HFF-Myc (cell line): ENCODE results near the gene COQ10B.

Experiments
- DNase-seq: peaks from one replicate; pipeline ENCODE4 v3.0.0-alpha.2; 2011; ENCODE audit warnings: low read depth; ENCODE audit errors: extremely low read depth
- H3K4me3 ChIP-seq: replicated peaks from 2 replicates; pipeline ENCODE4 v1.5.1; 2011; ENCODE audit warnings: low read depth, mild to moderate bottlenecking, control low read depth, low read length
- CTCF ChIP-seq: IDR thresholded peaks from 2 replicates; pipeline ENCODE4 v1.5.1; 2012; ENCODE audit warnings: mild to moderate bottlenecking, low read depth, low read length, control low read depth; ENCODE audit errors: missing control alignments

The COQ10B gene

DNA sequence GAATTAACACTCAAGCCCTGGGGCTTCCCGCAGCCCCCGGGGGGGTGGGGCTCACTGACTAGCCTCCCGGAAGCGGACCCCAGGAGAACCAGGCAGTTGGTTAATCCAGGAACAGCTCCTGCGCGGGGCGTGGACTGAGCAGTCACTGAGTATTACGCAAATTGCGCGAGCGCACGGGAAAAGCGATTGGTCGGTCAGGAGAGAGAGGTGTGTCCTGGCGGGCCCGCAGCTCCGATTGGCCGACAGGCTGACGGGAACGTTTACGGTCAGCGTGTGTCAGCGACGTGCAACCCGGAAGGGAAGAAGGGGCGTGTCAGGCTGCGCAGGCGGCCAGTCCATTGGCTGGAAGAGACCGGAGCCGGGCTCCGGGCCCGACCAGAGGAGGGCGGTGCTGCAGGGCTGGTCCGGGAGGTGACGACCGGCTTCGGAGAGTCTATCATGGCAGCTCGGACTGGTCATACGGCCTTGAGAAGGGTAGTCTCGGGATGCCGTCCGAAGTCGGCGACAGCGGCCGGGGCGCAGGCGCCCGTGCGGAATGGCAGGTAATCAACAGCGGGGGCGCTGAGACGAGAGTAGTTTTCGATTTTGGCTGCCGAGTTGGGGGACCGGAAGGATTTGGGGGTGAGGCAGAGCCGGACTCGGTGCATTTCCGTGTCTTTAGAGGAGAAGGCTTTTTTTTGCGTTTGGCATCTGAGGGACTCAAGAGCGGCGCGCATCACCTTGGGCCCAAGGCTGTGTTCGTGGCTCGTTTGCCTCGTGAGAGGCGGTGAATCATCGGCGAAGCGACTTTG, at the start of gene COQ10B:
Gene COQ10B (plus strand): TSS at position 430 of the 791 bp plus-strand sequence. CDS start 9 bp downstream, at position 439.
- peak within 1 kb of the TSS; percentile 80 for H3K4me3 ChIP-seq
- DNase-seq = peak; percentile 99
- TF ChIP-seq CTCF = peak; percentile 21

GRCh38 chr2:197405582-197405981, 47.8 kb upstream of the COQ10B start:
- DNase-seq = no peak
- TF ChIP-seq CTCF = no peak

DNA sequence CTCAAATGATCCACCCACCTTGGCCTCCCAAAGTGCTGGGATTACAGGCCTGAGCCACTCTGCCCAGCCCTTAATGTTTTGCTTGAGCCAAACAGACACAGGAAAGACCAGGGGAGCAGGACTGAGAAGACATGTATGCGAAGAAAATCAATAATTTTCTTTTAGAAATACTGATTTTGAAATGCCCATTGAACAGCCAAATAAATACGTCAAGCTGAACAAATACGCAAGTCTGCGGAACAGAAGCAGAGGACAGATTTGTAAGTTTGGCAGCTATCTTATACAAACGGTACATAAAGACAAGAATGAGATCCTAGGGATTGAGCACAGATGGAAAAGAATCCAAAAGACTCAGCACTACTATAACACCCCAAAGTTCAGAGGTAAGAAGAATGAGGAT, 39.3 kb upstream of the COQ10B start:
- TF ChIP-seq CTCF = no peak
- no peak overlapping the region for H3K4me3 ChIP-seq
- no peak for DNase-seq

More at GRCh38 chr2:197405582-197405981, 47.8 kb upstream of the COQ10B start:
- H3K4me3 ChIP-seq = no peak overlapping the region

- DNase-seq = no peak
- no peak for TF ChIP-seq CTCF
- H3K4me3 ChIP-seq = no peak overlapping the region
These were observed 38.8 kb upstream of the COQ10B start for GRCh38 chr2:197414515-197414914.

- H3K4me3 ChIP-seq = no peak overlapping the region
- DNase-seq = no peak
- no peak for TF ChIP-seq CTCF
These were observed 37.1 kb upstream of the COQ10B start for GRCh38 chr2:197416268-197416667.

- TF ChIP-seq CTCF = no peak
- no peak overlapping the region for H3K4me3 ChIP-seq
- no peak for DNase-seq
These were observed 33.9 kb upstream of the COQ10B start for GRCh38 chr2:197419438-197419837.
